Parathyroid adenoma (tissue), 2 donors: ENCODE results near the gene ADSS1.

Experiments
- H2AFZ ChIP-seq: fragments of 300-600 bp; sonication (generic); one replicate; pipeline ENCODE4 v1.7.0; 2017; ENCODE audit warnings: antibody characterized with exemption, mild to moderate bottlenecking
- H3K27ac ChIP-seq: fragments of 300-600 bp; sonication (generic); one replicate; pipeline ENCODE4 v1.7.0; 2017
- H3K27me3 ChIP-seq: fragments of 300-600 bp; sonication (generic); one replicate; pipeline ENCODE4 v1.7.0; 2017; ENCODE audit warnings: low read length; ENCODE audit not compliant: control insufficient read depth, insufficient read depth
- H3K36me3 ChIP-seq: fragments of 300-600 bp; sonication (generic); one replicate; pipeline ENCODE4 v1.7.0; 2017; ENCODE audit warnings: low read length; ENCODE audit not compliant: control insufficient read depth, insufficient read depth
- H3K4me1 ChIP-seq: fragments of 300-600 bp; sonication (generic); one replicate; pipeline ENCODE4 v1.7.0; 2017; ENCODE audit warnings: control low read depth
- H3K4me2 ChIP-seq: fragments of 300-600 bp; sonication (generic); one replicate; pipeline ENCODE4 v1.7.0; 2017; ENCODE audit warnings: low read length
- H3K4me3 ChIP-seq: fragments of 300-600 bp; sonication (generic); one replicate; pipeline ENCODE4 v1.7.0; 2017; ENCODE audit warnings: low read depth, low read length
- H3K79me2 ChIP-seq: fragments of 300-600 bp; sonication (generic); one replicate; pipeline ENCODE4 v1.7.0; 2017; ENCODE audit warnings: control low read depth
- H3K9ac ChIP-seq: fragments of 300-600 bp; sonication (generic); one replicate; pipeline ENCODE4 v1.7.0; 2017; ENCODE audit warnings: mild to moderate bottlenecking
- H3K9me3 ChIP-seq: fragments of 300-600 bp; sonication (generic); one replicate; pipeline ENCODE4 v1.7.0; 2017; ENCODE audit warnings: low read length; ENCODE audit not compliant: control insufficient read depth
- CTCF ChIP-seq: fragments of 300-600 bp; sonication (generic); IDR thresholded peaks from one replicate; pipeline ENCODE4 v1.7.0; 2017; ENCODE audit warnings: antibody characterized with exemption, mild to moderate bottlenecking
- donor health status: primary hyperparathyroidism.

ADSS1 gene

GRCh38 chr14:104715416-104715815 lies 8.6 kb upstream of the ADSS1 start:
- Histone ChIP-seq H3K4me3 (no peak overlapping the region), H3K27me3 (no peaks in the 10 kb centered on the region), H2AFZ (no peak overlapping the region), H3K4me2 (no peak overlapping the region), H3K9me3 (no peaks in the 10 kb centered on the region), H3K4me1 (no peaks in the 10 kb centered on the region), H3K36me3 (no peaks in the 10 kb centered on the region), H3K27ac (no peak overlapping the region), H3K79me2 (no peaks in the 10 kb centered on the region), H3K9ac (no peak overlapping the region)
- no peak for TF ChIP-seq CTCF

- H3K4me1 ChIP-seq, result no peaks in the 10 kb centered on the region
- H3K27me3 ChIP-seq, result no peaks in the 10 kb centered on the region
- H3K4me2 ChIP-seq, result no peak overlapping the region
- no peaks in the 10 kb centered on the region for H3K79me2 ChIP-seq
- H3K9ac ChIP-seq, result no peak overlapping the region
- no peak for TF ChIP-seq CTCF
- H3K36me3 ChIP-seq, result no peaks in the 10 kb centered on the region
- H2AFZ ChIP-seq, result no peak overlapping the region
- no peak overlapping the region for H3K27ac ChIP-seq
- no peak overlapping the region for H3K4me3 ChIP-seq
- H3K9me3 ChIP-seq, result no peaks in the 10 kb centered on the region
Observed at GRCh38 chr14:104715871-104716270, 8.2 kb upstream of the ADSS1 start.

- no peak for TF ChIP-seq CTCF
- Histone ChIP-seq H3K79me2 (no peaks in the 10 kb centered on the region), H3K27ac (no peak overlapping the region)
Observed at GRCh38 chr14:104717137-104717536, 6.9 kb upstream of the ADSS1 start.

GRCh38 chr14:104717646-104718045 lies 6.4 kb upstream of the ADSS1 start:
- Histone ChIP-seq H3K79me2 (no peaks in the 10 kb centered on the region), H3K4me3 (no peak overlapping the region), H3K9me3 (no peaks in the 10 kb centered on the region), H3K27ac (no peak overlapping the region), H3K27me3 (no peaks in the 10 kb centered on the region), H3K36me3 (no peaks in the 10 kb centered on the region), H3K9ac (no peak overlapping the region), H3K4me2 (no peak overlapping the region), H2AFZ (no peak overlapping the region), H3K4me1 (no peaks in the 10 kb centered on the region)
- no peak for TF ChIP-seq CTCF

More at GRCh38 chr14:104717137-104717536, 6.9 kb upstream of the ADSS1 start:
- no peaks in the 10 kb centered on the region for H3K27me3 ChIP-seq
- no peak overlapping the region for H3K4me3 ChIP-seq
- no peak overlapping the region for H2AFZ ChIP-seq
- H3K4me1 ChIP-seq, result no peaks in the 10 kb centered on the region
- H3K4me2 ChIP-seq, result no peak overlapping the region
- H3K36me3 ChIP-seq, result no peaks in the 10 kb centered on the region
- H3K9me3 ChIP-seq, result no peaks in the 10 kb centered on the region
- no peak overlapping the region for H3K9ac ChIP-seq

- Histone ChIP-seq H3K4me1 (no peaks in the 10 kb centered on the region), H3K9me3 (no peaks in the 10 kb centered on the region), H3K9ac (no peak overlapping the region), H3K27me3 (no peaks in the 10 kb centered on the region), H3K27ac (no peak overlapping the region), H3K4me2 (no peak overlapping the region), H3K79me2 (no peaks in the 10 kb centered on the region), H3K4me3 (no peak overlapping the region), H3K36me3 (no peaks in the 10 kb centered on the region), H2AFZ (no peak overlapping the region)
- TF ChIP-seq CTCF, result no peak
Observed at GRCh38 chr14:104718147-104718546, 5.9 kb upstream of the ADSS1 start.
